KMS-11 (cell line): ENCODE data around the gene DRC3.
A peak's percentile ranks its signal among the peaks of the same experiment; 100 is the strongest.

Experiments used
- H2AFZ ChIP-seq: fragments of 200-600 bp; sonication (generic); 2 replicates; pipeline ENCODE4 v1.6.1; 2016; ENCODE audit warnings: antibody characterized with exemption, mixed run types, low read depth
- H3K27ac ChIP-seq: fragments of 200-600 bp; sonication (generic); 2 replicates; pipeline ENCODE4 v1.6.1; 2016; ENCODE audit warnings: mild to moderate bottlenecking, mixed run types
- H3K27me3 ChIP-seq: fragments of 200-600 bp; sonication (generic); 2 replicates; pipeline ENCODE4 v1.6.1; 2017; ENCODE audit warnings: mild to moderate bottlenecking, low read depth, mixed run types, moderate library complexity; ENCODE audit not compliant: insufficient read depth
- H3K36me3 ChIP-seq: fragments of 200-600 bp; sonication (generic); 2 replicates; pipeline ENCODE4 v1.6.1; 2017; ENCODE audit warnings: mild to moderate bottlenecking, mixed run types; ENCODE audit not compliant: insufficient read depth
- H3K4me1 ChIP-seq: fragments of 200-600 bp; sonication (generic); 2 replicates; pipeline ENCODE4 v1.6.1; 2016; ENCODE audit warnings: mild to moderate bottlenecking, low read depth, mixed run types; ENCODE audit not compliant: poor library complexity, severe bottlenecking
- H3K4me2 ChIP-seq: fragments of 200-600 bp; sonication (generic); 2 replicates; pipeline ENCODE4 v1.7.0; 2016; ENCODE audit warnings: mild to moderate bottlenecking, mixed run types
- H3K4me3 ChIP-seq: fragments of 200-600 bp; sonication (generic); IDR thresholded peaks from 2 replicates; pipeline ENCODE4 v1.6.1; 2017; ENCODE audit warnings: low read depth, low read length, mixed read lengths; ENCODE audit not compliant: insufficient read depth
- H3K79me2 ChIP-seq: fragments of 200-600 bp; sonication (generic); 2 replicates; pipeline ENCODE4 v1.6.1; 2016; ENCODE audit warnings: low read depth, mixed run types; ENCODE audit not compliant: insufficient read depth
- H3K9ac ChIP-seq: fragments of 200-600 bp; sonication (generic); 2 replicates; pipeline ENCODE4 v1.6.1; 2016; ENCODE audit warnings: mild to moderate bottlenecking, mixed run types
- H4K20me1 ChIP-seq: fragments of 200-600 bp; sonication (generic); 2 replicates; pipeline ENCODE4 v1.6.1; 2016; ENCODE audit warnings: mild to moderate bottlenecking, mixed run types; ENCODE audit not compliant: insufficient read depth
- CTCF ChIP-seq: fragments of 200-600 bp; sonication (generic); conservative IDR thresholded peaks from 2 replicates; pipeline ENCODE4 v1.6.1; 2017; ENCODE audit warnings: low read depth, mild to moderate bottlenecking, antibody characterized with exemption, low read length, moderate library complexity, mixed read lengths

Gene DRC3

DNA sequence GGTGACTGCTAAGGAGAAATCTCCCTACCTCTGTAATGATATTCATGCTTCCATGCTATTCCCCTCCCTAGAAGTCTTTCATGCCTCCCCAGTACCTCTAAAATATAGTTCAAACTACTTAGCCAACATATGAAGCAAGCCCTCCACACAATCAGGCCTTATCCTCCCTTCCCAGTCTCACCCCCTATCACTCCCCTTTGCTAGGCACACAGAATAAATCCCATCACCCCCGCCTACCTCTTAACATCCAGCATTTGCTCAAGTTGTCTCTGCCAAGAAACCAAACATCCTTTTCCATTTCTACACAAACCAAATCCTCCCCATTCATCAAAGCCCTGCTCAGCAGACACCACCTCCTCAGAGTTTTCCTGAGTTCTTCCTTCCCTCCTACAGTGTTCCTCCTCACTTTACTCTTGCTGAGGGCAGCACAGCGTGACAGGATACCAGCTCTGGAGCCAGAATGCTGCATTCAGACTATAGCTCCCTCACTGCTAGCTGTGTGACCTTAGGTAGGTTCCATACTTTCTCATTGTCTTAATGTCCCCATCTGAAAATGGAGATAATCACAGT, 7.4 kb upstream of the DRC3 start:
- Histone ChIP-seq H4K20me1 (no peaks in the 10 kb centered on the region), H3K4me3 (no peak overlapping the region), H3K4me2 (peak overlapping the region; percentile 27; the same call in 1 of the 2 replicates), H3K27ac (no peak overlapping the region), H3K4me1 (peaks cover 44% of the 10 kb centered on the region), H3K9ac (no peak overlapping the region), H2AFZ (no peak overlapping the region), H3K36me3 (no peaks in the 10 kb centered on the region), H3K27me3 (no peaks in the 10 kb centered on the region), H3K79me2 (no peaks in the 10 kb centered on the region)
- no peak for TF ChIP-seq CTCF

DNA sequence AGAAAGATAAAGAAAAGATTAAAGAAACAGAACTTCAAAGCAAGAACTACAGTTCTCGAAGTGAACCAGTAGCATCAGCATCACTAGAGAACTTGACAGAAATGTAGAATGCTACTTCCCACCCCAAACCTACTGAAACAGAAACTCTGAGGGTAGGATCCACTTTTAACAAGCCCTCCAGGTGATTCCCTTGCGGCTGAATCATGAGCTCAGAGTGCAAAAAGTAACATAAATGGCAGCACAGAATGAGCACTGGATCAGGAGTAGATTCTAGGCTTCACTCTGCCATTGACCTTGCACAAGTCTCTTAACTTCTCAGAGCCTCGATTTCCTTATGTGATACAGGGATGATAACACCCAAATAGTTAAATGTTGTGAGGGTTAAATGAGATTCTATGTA, 6.3 kb upstream of the DRC3 start:
- no peak for TF ChIP-seq CTCF
- H3K4me2 ChIP-seq, result peak overlapping the region; percentile 22
- H2AFZ ChIP-seq, result no peak overlapping the region
- H3K27ac ChIP-seq, result peak overlapping the region; percentile 15; the same call in 1 of the 2 replicates
- peaks cover 56% of the 10 kb centered on the region for H3K4me1 ChIP-seq
- H3K27me3 ChIP-seq, result no peaks in the 10 kb centered on the region
- H3K4me3 ChIP-seq, result no peak overlapping the region
- no peak overlapping the region; the same call in 1 of the 2 replicates for H3K9ac ChIP-seq
- H4K20me1 ChIP-seq, result no peaks in the 10 kb centered on the region
- no peaks in the 10 kb centered on the region for H3K36me3 ChIP-seq
- H3K79me2 ChIP-seq, result no peaks in the 10 kb centered on the region

- Histone ChIP-seq H3K27me3 (no peaks in the 10 kb centered on the region), H3K79me2 (no peaks in the 10 kb centered on the region), H4K20me1 (no peaks in the 10 kb centered on the region), H3K9ac (no peak overlapping the region), H3K4me3 (no peak overlapping the region), H3K4me1 (peaks cover 33% of the 10 kb centered on the region), H3K36me3 (no peaks in the 10 kb centered on the region), H3K27ac (no peak overlapping the region), H2AFZ (no peak overlapping the region), H3K4me2 (peak overlapping the region; percentile 80; the same call in 1 of the 2 replicates)
- TF ChIP-seq CTCF, result no peak
These were observed 1.8 kb upstream of the DRC3 start for GRCh38 chr17:17970699-17971430.

GRCh38 chr17:17971431-17972125, 1.1 kb upstream of the DRC3 start:
- peak overlapping the region; percentile 22; the same call in 1 of the 2 replicates for H3K9ac ChIP-seq
- no peak overlapping the region for H3K27ac ChIP-seq
- no peak overlapping the region for H3K4me3 ChIP-seq
- TF ChIP-seq CTCF, result no peak
- H3K36me3 ChIP-seq, result no peaks in the 10 kb centered on the region
- H4K20me1 ChIP-seq, result no peaks in the 10 kb centered on the region
- no peaks in the 10 kb centered on the region for H3K79me2 ChIP-seq
- H3K4me1 ChIP-seq, result peaks cover 25% of the 10 kb centered on the region
- no peaks in the 10 kb centered on the region for H3K27me3 ChIP-seq
- peak overlapping the region; percentile 38; the same call in 1 of the 2 replicates for H2AFZ ChIP-seq
- peak overlapping the region; percentile 80 for H3K4me2 ChIP-seq
